Smooth muscle cell (in vitro differentiated cells): ENCODE results near the gene TSPEAR. TPM values are rescaled to one million over a fixed set of nuclear protein-coding genes. Genes with fewer than 3 reads are reported as not detected.

ENCODE experiments used
- DNase-seq: peaks from one replicate; lab custom pipeline; 2025; ENCODE audit not compliant: unreplicated experiment; lab: John Stamatoyannopoulos, UW
- H2AFZ ChIP-seq: fragments of 200-600 bp; sonication (generic); 2 replicates; pipeline ENCODE4 v1.6.0; 2016; ENCODE audit warnings: antibody characterized with exemption, low read depth, mild to moderate bottlenecking
- H3F3A ChIP-seq: fragments of 200-600 bp; sonication (generic); 2 replicates; pipeline ENCODE4 v1.6.0; 2017; ENCODE audit warnings: antibody characterized with exemption, low read depth
- H3K27ac ChIP-seq: fragments of 200-600 bp; sonication (generic); 2 replicates; pipeline ENCODE4 v1.5.1; 2016; ENCODE audit warnings: low read depth, mild to moderate bottlenecking
- H3K27me3 ChIP-seq: fragments of 200-600 bp; sonication (generic); 2 replicates; pipeline ENCODE4 v1.6.1; 2016; ENCODE audit warnings: low read depth, mild to moderate bottlenecking
- H3K36me3 ChIP-seq: fragments of 200-600 bp; sonication (generic); 2 replicates; pipeline ENCODE4 v1.5.1; 2016; ENCODE audit warnings: low read depth
- H3K4me1 ChIP-seq: fragments of 200-600 bp; sonication (generic); 2 replicates; pipeline ENCODE4 v1.5.1; 2016; ENCODE audit warnings: low read depth
- H3K4me2 ChIP-seq: fragments of 200-600 bp; sonication (generic); 2 replicates; pipeline ENCODE4 v1.6.0; 2016; ENCODE audit warnings: mild to moderate bottlenecking
- H3K4me3 ChIP-seq: fragments of 200-600 bp; sonication (generic); 2 replicates; pipeline ENCODE4 v1.5.1; 2016; ENCODE audit warnings: mild to moderate bottlenecking
- H3K79me2 ChIP-seq: fragments of 200-600 bp; sonication (generic); 2 replicates; pipeline ENCODE4 v1.6.0; 2016; ENCODE audit warnings: low read depth, mild to moderate bottlenecking
- H3K9ac ChIP-seq: fragments of 200-600 bp; sonication (generic); 2 replicates; pipeline ENCODE4 v1.6.0; 2016; ENCODE audit warnings: low read depth
- H3K9me3 ChIP-seq: fragments of 200-600 bp; sonication (generic); replicated peaks from 2 replicates; pipeline ENCODE4 v1.5.1; 2016; ENCODE audit warnings: low read depth
- H4K20me1 ChIP-seq: fragments of 200-600 bp; sonication (generic); 2 replicates; pipeline ENCODE4 v1.6.0; 2016; ENCODE audit warnings: low read depth
- WGBS: methylation state at CpG from one replicate; pipeline ENCODE4 v1.1.7; 2016; ENCODE audit warnings: low lambda C conversion rate; 5-methylcytosine and 5-hydroxymethylcytosine counted together
- polyA plus RNA-seq: library from polyadenylated mRNA; unstranded; fragments of >200 nt; fragmentation: Nextera tagmentation; extraction: Ambion mirVana; gene quantifications from 2 replicates; pipeline ENCODE4 v1.2.1, GENCODE V29; 2016
- total RNA-seq: library from RNA; depleted of rRNA; stranded (reverse); fragments of >200 nt; gene quantifications from 2 replicates; pipeline ENCODE4 v1.2.3, GENCODE V29; 2014
- TF ChIP-seq, protein P1 (sequence below): fragments of 200-600 bp; sonication (generic); IDR thresholded peaks from 2 replicates; pipeline ENCODE4 v1.5.1; 2017; ENCODE audit warnings: borderline replicate concordance, mild to moderate bottlenecking, antibody characterized with exemption; ENCODE audit not compliant: insufficient read depth, poor library complexity, severe bottlenecking

TSPEAR gene
- total and polyA plus RNA-seq, 2 experiments from 2014 or later, result 0.71 TPM; not detected in 1

DNA sequence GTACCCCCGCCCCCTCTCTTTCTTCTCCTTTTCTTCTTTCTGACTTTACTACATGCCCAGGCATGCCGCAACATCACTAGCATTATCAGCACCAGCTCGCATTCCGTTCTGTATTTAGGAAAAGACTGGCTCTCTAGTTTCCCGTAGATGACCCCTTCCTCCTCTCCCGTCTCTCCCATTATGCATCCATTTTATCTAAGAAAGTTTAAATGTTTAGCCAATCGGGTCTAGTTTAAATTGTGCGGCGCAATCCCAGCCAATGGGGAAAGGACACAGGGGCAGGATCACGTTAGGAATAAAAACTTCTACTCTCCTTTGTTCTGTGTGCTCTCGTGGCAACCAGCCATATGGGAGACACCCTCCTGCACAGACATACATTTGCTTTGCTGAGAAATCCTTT, 113.3 kb downstream of the TSPEAR start:
- H3K9me3 ChIP-seq, result no peaks in the 10 kb centered on the region
- H3K4me2 ChIP-seq, result no peak overlapping the region
- no peak overlapping the region for H3K9ac ChIP-seq
- no peaks in the 10 kb centered on the region for H4K20me1 ChIP-seq
- DNase-seq, result no peak
- H3F3A ChIP-seq, result peaks cover 3% of the 10 kb centered on the region
- H3K79me2 ChIP-seq, result no peaks in the 10 kb centered on the region
- no peaks in the 10 kb centered on the region for H3K27me3 ChIP-seq
- H3K36me3 ChIP-seq, result no peaks in the 10 kb centered on the region
- TF ChIP-seq, protein P1, sequence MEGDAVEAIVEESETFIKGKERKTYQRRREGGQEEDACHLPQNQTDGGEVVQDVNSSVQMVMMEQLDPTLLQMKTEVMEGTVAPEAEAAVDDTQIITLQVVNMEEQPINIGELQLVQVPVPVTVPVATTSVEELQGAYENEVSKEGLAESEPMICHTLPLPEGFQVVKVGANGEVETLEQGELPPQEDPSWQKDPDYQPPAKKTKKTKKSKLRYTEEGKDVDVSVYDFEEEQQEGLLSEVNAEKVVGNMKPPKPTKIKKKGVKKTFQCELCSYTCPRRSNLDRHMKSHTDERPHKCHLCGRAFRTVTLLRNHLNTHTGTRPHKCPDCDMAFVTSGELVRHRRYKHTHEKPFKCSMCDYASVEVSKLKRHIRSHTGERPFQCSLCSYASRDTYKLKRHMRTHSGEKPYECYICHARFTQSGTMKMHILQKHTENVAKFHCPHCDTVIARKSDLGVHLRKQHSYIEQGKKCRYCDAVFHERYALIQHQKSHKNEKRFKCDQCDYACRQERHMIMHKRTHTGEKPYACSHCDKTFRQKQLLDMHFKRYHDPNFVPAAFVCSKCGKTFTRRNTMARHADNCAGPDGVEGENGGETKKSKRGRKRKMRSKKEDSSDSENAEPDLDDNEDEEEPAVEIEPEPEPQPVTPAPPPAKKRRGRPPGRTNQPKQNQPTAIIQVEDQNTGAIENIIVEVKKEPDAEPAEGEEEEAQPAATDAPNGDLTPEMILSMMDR, result no peak
- no peak overlapping the region for H3K4me3 ChIP-seq
- H2AFZ ChIP-seq, result peak overlapping the region; percentile 59
- H3K27ac ChIP-seq, result no peak overlapping the region
- 57% methylated on average over 11 of the region's 11 CpGs for WGBS
- H3K4me1 ChIP-seq, result peaks cover 17% of the 10 kb centered on the region

- TF ChIP-seq, protein P1, result no peak
- no peak for DNase-seq
These were observed 115.2 kb downstream of the TSPEAR start for GRCh38 chr21:44596068-44596725.

DNA sequence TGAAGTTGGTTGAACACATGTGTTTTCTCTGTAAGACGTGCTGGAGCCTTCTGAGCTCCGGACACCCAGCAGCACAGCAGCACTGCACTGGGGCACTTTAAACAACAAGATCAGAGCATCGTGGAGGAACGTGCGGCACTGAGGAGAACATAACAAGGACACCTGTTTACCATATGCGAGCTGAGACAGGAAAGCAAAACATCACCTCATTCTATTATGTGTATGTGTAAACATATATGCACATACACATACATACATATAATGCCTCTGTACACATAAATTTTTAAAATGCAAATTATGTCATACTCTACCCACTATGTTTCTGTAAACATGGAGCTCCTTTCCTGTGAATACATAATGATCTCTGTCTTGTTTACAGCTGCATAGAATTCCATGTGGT, 115.8 kb downstream of the TSPEAR start:
- Histone ChIP-seq H3K36me3 (no peaks in the 10 kb centered on the region), H4K20me1 (no peaks in the 10 kb centered on the region), H2AFZ (no peak overlapping the region), H3K4me1 (peaks cover 19% of the 10 kb centered on the region), H3K27ac (no peak overlapping the region), H3F3A (peaks cover 3% of the 10 kb centered on the region), H3K9ac (no peak overlapping the region), H3K79me2 (no peaks in the 10 kb centered on the region), H3K4me3 (no peak overlapping the region), H3K9me3 (no peaks in the 10 kb centered on the region), H3K4me2 (no peak overlapping the region), H3K27me3 (no peaks in the 10 kb centered on the region)
- DNase-seq, result no peak
- TF ChIP-seq, protein P1, result no peak
- 89% methylated on average over 6 of the region's 6 CpGs for WGBS

More at GRCh38 chr21:44596068-44596725, 115.2 kb downstream of the TSPEAR start:
- Histone ChIP-seq H4K20me1 (no peaks in the 10 kb centered on the region), H3K27ac (no peak overlapping the region), H2AFZ (no peak overlapping the region), H3K4me1 (peaks cover 19% of the 10 kb centered on the region), H3K36me3 (no peaks in the 10 kb centered on the region), H3F3A (peaks cover 3% of the 10 kb centered on the region), H3K4me3 (no peak overlapping the region), H3K79me2 (no peaks in the 10 kb centered on the region), H3K4me2 (no peak overlapping the region), H3K9me3 (no peaks in the 10 kb centered on the region), H3K9ac (no peak overlapping the region), H3K27me3 (no peaks in the 10 kb centered on the region)
- 86% methylated on average over 9 of the region's 9 CpGs for WGBS

DNA sequence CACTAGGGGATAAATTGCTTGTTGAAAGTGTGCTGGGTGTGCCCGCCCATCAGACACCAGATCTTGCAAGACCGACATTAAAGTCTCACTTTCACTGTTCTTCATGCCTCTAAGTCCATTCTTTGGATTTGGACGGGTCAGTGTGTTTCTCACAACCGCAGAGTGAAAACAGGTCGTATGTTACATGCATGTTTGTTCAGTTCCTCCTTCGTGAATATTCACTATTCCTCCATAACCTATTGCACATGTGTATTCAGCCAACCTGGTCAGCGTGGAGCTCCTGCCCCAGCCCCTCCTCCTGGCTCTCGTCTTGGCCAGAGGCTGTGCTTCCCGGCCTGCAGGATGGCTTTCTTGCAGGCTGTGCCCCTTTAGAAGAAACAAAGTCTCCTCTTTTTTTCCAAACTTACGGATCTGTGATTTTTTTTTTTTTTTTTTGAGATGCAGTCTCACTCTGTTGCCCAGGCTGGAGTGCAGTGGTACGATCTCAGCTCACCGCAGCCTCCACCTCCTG, 116.9 kb downstream of the TSPEAR start:
- H3K9ac ChIP-seq, result peak overlapping the region; percentile 8
- no peaks in the 10 kb centered on the region for H4K20me1 ChIP-seq
- H3K27ac ChIP-seq, result peak overlapping the region; percentile 57
- peaks cover 19% of the 10 kb centered on the region for H3K4me1 ChIP-seq
- no peaks in the 10 kb centered on the region for H3K9me3 ChIP-seq
- H2AFZ ChIP-seq, result peak overlapping the region; percentile 11
- no peak overlapping the region for H3K4me3 ChIP-seq
- H3K27me3 ChIP-seq, result no peaks in the 10 kb centered on the region
- H3F3A ChIP-seq, result peaks cover 3% of the 10 kb centered on the region
- no peaks in the 10 kb centered on the region for H3K36me3 ChIP-seq
- H3K79me2 ChIP-seq, result no peaks in the 10 kb centered on the region
- no peak for DNase-seq
- TF ChIP-seq, protein P1, result no peak
- H3K4me2 ChIP-seq, result peak overlapping the region; percentile 4
- WGBS, result 86% methylated on average over 12 of the region's 12 CpGs
